ENCODE data around the gene EDAR.

DNA sequence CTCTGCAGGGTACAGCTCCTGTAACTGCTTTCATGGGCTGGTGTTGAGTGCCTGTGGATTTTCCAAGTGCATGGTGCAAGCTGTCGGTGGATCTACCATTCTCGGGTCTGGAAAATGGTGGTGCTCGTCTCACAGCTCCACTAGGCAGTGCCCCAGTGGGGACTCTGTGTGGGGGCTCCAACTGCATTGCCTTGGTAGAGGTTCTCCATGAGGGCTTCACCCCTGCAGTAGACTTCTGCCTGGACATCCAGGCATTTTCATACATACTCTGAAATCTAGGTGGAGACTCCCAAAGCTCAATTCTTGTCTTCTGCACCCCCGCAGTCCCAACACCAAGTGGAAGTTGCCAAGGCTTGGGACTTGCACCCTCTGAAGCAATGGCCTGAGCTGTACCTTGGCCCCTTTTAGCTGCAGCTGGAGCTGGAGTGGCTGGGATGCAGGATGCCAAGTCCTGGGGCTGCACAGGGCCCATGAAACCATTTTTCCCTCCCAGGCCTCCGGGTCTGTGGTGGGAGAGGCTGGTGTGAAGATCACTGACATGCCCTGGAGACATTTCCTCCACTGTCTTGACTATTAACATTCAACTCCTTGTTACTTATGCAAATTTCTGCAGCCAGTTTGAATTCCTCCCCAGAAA is 41.6 kb downstream of the EDAR start:
- TF ChIP-seq POLR2A (IDR thresholded peaks at IDR 0.05) = no peak
- TF ChIP-seq, protein P1, sequence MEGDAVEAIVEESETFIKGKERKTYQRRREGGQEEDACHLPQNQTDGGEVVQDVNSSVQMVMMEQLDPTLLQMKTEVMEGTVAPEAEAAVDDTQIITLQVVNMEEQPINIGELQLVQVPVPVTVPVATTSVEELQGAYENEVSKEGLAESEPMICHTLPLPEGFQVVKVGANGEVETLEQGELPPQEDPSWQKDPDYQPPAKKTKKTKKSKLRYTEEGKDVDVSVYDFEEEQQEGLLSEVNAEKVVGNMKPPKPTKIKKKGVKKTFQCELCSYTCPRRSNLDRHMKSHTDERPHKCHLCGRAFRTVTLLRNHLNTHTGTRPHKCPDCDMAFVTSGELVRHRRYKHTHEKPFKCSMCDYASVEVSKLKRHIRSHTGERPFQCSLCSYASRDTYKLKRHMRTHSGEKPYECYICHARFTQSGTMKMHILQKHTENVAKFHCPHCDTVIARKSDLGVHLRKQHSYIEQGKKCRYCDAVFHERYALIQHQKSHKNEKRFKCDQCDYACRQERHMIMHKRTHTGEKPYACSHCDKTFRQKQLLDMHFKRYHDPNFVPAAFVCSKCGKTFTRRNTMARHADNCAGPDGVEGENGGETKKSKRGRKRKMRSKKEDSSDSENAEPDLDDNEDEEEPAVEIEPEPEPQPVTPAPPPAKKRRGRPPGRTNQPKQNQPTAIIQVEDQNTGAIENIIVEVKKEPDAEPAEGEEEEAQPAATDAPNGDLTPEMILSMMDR (IDR thresholded peaks at IDR 0.05) = no peak

All from Peyer's patch (tissue), 4 donors.